ENCODE measurements around the gene SYT8. TPM values are rescaled to one million over a fixed set of nuclear protein-coding genes. Genes with fewer than 3 reads are reported as not detected.
"Not testable (repeated sequence)": the region's sequence is repeated elsewhere in the genome, so short reads cannot be mapped to it uniquely, and the experiment has no call there.

SYT8 gene
- polyA plus RNA-seq, 1 of the 3 experiments (the other 2 are of a cell fraction): not detected

DNA sequence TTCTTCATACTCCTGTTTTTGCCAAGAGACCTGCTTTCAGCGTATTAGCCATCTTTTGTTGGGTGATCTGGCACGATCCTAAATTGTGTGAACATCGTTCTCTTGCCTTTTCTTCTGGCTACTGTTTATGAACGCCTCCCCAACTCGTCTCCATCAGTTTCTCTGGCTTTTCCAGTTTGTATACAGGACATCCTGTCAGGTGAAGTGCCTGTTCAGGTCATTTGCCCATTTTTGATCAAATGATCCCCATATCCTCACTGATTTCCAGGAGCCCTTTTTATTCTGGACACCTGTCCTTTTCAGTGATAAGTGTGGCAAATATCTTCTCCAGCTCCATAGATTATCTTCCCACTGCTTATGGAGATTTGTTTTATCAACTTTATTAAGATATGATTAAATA is 22.5 kb upstream of the SYT8 start:
- H3K36me3 ChIP-seq (replicated peaks in 1 of 2; ENCODE audit: control insufficient read depth in 1 of 2, insufficient read depth in 2 of 2, low read length in 1 of 2): no peaks in the 10 kb centered on the region
- H3K27me3 ChIP-seq (ENCODE audit: insufficient read depth): no peaks in the 10 kb centered on the region; the same call in 1 of the 2 replicates
- TF ChIP-seq FOXJ3 (CRISPR knock-in tag; IDR thresholded peaks at IDR 0.05) (no peak), JUND (IDR thresholded peaks at IDR 0.05) (no peak), YY1 (IDR thresholded peaks at IDR 0.05; ENCODE audit: low read depth) (no peak), ELF1 (IDR thresholded peaks at IDR 0.05) (no peak), RAD21 (IDR thresholded peaks at IDR 0.05; ENCODE audit: low read length) (no peak), TCF12 (IDR thresholded peaks at IDR 0.05) (no peak)
- TF ChIP-seq, protein P1, sequence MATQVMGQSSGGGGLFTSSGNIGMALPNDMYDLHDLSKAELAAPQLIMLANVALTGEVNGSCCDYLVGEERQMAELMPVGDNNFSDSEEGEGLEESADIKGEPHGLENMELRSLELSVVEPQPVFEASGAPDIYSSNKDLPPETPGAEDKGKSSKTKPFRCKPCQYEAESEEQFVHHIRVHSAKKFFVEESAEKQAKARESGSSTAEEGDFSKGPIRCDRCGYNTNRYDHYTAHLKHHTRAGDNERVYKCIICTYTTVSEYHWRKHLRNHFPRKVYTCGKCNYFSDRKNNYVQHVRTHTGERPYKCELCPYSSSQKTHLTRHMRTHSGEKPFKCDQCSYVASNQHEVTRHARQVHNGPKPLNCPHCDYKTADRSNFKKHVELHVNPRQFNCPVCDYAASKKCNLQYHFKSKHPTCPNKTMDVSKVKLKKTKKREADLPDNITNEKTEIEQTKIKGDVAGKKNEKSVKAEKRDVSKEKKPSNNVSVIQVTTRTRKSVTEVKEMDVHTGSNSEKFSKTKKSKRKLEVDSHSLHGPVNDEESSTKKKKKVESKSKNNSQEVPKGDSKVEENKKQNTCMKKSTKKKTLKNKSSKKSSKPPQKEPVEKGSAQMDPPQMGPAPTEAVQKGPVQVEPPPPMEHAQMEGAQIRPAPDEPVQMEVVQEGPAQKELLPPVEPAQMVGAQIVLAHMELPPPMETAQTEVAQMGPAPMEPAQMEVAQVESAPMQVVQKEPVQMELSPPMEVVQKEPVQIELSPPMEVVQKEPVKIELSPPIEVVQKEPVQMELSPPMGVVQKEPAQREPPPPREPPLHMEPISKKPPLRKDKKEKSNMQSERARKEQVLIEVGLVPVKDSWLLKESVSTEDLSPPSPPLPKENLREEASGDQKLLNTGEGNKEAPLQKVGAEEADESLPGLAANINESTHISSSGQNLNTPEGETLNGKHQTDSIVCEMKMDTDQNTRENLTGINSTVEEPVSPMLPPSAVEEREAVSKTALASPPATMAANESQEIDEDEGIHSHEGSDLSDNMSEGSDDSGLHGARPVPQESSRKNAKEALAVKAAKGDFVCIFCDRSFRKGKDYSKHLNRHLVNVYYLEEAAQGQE (IDR thresholded peaks at IDR 0.05; ENCODE audit: low read depth, low read length): no peak
- TF ChIP-seq, protein P2, sequence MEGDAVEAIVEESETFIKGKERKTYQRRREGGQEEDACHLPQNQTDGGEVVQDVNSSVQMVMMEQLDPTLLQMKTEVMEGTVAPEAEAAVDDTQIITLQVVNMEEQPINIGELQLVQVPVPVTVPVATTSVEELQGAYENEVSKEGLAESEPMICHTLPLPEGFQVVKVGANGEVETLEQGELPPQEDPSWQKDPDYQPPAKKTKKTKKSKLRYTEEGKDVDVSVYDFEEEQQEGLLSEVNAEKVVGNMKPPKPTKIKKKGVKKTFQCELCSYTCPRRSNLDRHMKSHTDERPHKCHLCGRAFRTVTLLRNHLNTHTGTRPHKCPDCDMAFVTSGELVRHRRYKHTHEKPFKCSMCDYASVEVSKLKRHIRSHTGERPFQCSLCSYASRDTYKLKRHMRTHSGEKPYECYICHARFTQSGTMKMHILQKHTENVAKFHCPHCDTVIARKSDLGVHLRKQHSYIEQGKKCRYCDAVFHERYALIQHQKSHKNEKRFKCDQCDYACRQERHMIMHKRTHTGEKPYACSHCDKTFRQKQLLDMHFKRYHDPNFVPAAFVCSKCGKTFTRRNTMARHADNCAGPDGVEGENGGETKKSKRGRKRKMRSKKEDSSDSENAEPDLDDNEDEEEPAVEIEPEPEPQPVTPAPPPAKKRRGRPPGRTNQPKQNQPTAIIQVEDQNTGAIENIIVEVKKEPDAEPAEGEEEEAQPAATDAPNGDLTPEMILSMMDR (IDR thresholded peaks at IDR 0.05): no peak
- no peaks in the 10 kb centered on the region for H3K79me2 ChIP-seq (ENCODE audit: insufficient read depth)
- CTCF ChIA-PET: interaction anchor here (5.7 kb wide), 1 partner anchor 119 kb away, joined by 26 read pairs; no protein-coding TSS in a partner anchor
- no peak overlapping the region for H3K4me2 ChIP-seq
- H4K20me1 ChIP-seq (ENCODE audit: insufficient read depth): no peaks in the 10 kb centered on the region
- H3F3A ChIP-seq (replicated peaks; ENCODE audit: insufficient read depth): no peaks in the 10 kb centered on the region
- H2AFZ ChIP-seq (ENCODE audit: low read depth): no peak overlapping the region
- POLR2A ChIA-PET: no interaction called here
- 42% methylated on average over 5 of the region's 5 CpGs for WGBS (ENCODE audit: low lambda C conversion rate)
- H3K4me1 ChIP-seq (ENCODE audit: control insufficient read depth in 1 of 2, insufficient read depth in 2 of 2, low read depth in 1 of 2, low read length in 1 of 2): no peaks in the 10 kb centered on the region
- DNase-seq: no peak
- H3K4me3 ChIP-seq (ENCODE audit: low read depth in 2 of 2, low read length in 1 of 2): no peak overlapping the region
- H3K9ac ChIP-seq: no peak overlapping the region
- H3K9me3 ChIP-seq: no peaks in the 10 kb centered on the region
- no peaks in the 10 kb centered on the region for H3K9me2 ChIP-seq
- H3K27ac ChIP-seq (ENCODE audit: low read depth in 2 of 2, low read length in 1 of 2): no peak overlapping the region

DNA sequence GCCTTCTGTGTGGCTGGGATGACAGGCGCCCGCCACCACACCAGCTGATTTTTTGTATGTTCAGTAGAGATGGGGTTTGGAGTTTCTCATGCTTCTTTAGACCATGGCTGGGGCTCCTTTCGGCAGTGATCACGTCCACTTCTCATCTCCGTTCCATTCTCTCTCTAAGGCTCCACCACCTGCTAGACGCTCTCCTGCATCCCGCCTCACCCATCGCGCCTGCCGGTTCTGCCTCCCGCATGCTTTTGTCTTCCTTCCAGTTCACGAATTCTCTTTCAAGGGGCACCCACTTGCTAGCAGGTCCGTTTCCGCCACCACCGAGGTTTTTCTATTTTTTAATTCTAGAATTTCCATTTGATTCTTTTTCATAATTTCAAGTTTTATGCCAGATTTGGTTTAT is 22.0 kb upstream of the SYT8 start:
- Histone ChIP-seq H2AFZ (ENCODE audit: low read depth) (no peak overlapping the region), H3K4me1 (ENCODE audit: control insufficient read depth in 1 of 2, insufficient read depth in 2 of 2, low read depth in 1 of 2, low read length in 1 of 2) (no peaks in the 10 kb centered on the region), H3K36me3 (replicated peaks in 1 of 2; ENCODE audit: control insufficient read depth in 1 of 2, insufficient read depth in 2 of 2, low read length in 1 of 2) (no peaks in the 10 kb centered on the region), H3F3A (replicated peaks; ENCODE audit: insufficient read depth) (no peaks in the 10 kb centered on the region), H3K79me2 (ENCODE audit: insufficient read depth) (no peaks in the 10 kb centered on the region), H3K9me3 (no peaks in the 10 kb centered on the region), H3K27ac (ENCODE audit: low read depth in 2 of 2, low read length in 1 of 2) (no peak overlapping the region), H3K27me3 (ENCODE audit: insufficient read depth) (no peaks in the 10 kb centered on the region; the same call in 1 of the 2 replicates), H4K20me1 (ENCODE audit: insufficient read depth) (no peaks in the 10 kb centered on the region), H3K9me2 (no peaks in the 10 kb centered on the region), H3K9ac (no peak overlapping the region), H3K4me3 (ENCODE audit: low read depth in 2 of 2, low read length in 1 of 2) (no peak overlapping the region), H3K4me2 (no peak overlapping the region)
- POLR2A ChIA-PET: interaction anchor here (0.6 kb wide), 1 partner anchor 101 kb away, joined by 3 read pairs; no protein-coding TSS in a partner anchor
- DNase-seq: no peak
- WGBS (ENCODE audit: low lambda C conversion rate): 77% methylated on average over 15 of the region's 15 CpGs
- CTCF ChIA-PET: interaction anchor here (5.7 kb wide), 1 partner anchor 119 kb away, joined by 26 read pairs; no protein-coding TSS in a partner anchor
- TF ChIP-seq EP300 (IDR thresholded peaks at IDR 0.05; ENCODE audit: borderline replicate concordance in 1 of 2, low read depth in 1 of 2, low read length in 1 of 2) (no peak), RFX5 (IDR thresholded peaks at IDR 0.05; ENCODE audit: low read length) (no peak)
- TF ChIP-seq, protein P3, sequence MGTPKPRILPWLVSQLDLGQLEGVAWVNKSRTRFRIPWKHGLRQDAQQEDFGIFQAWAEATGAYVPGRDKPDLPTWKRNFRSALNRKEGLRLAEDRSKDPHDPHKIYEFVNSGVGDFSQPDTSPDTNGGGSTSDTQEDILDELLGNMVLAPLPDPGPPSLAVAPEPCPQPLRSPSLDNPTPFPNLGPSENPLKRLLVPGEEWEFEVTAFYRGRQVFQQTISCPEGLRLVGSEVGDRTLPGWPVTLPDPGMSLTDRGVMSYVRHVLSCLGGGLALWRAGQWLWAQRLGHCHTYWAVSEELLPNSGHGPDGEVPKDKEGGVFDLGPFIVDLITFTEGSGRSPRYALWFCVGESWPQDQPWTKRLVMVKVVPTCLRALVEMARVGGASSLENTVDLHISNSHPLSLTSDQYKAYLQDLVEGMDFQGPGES (IDR thresholded peaks at IDR 0.05; ENCODE audit: low read depth, low read length): no peak

DNA sequence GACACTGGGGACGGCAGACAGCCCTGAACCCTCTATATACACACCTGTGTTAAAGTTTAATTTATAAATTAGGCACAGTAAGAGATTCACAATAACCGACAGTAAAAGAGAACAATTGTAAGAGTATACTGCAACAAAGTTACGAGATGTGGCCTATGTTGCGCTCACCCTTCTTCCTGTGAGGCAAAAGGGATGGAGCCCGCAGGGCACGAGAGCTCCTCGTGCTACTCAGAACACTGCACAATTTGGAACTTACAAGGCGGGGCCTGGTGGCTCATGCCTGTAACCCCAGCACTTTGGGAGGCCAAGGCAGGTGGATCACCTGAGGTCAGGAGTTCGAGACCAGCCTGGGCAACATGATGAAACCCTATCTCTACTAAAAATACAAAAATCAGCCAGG is 21.4 kb upstream of the SYT8 start:
- not testable (repeated sequence) for H3K4me1 ChIP-seq (ENCODE audit: control insufficient read depth in 1 of 2, insufficient read depth in 2 of 2, low read depth in 1 of 2, low read length in 1 of 2); H3K27ac ChIP-seq (ENCODE audit: low read depth in 2 of 2, low read length in 1 of 2); H3K4me3 ChIP-seq (ENCODE audit: low read depth in 2 of 2, low read length in 1 of 2); H3K27me3 ChIP-seq (ENCODE audit: insufficient read depth); DNase-seq; H3K79me2 ChIP-seq (ENCODE audit: insufficient read depth); H3F3A ChIP-seq (replicated peaks; ENCODE audit: insufficient read depth); H3K36me3 ChIP-seq (replicated peaks in 1 of 2; ENCODE audit: control insufficient read depth in 1 of 2, insufficient read depth in 2 of 2, low read length in 1 of 2); H3K9ac ChIP-seq; H3K4me2 ChIP-seq; H3K9me3 ChIP-seq; H3K9me2 ChIP-seq; H2AFZ ChIP-seq (ENCODE audit: low read depth); H4K20me1 ChIP-seq (ENCODE audit: insufficient read depth)
- 45% methylated on average over 9 of the region's 9 CpGs for WGBS (ENCODE audit: low lambda C conversion rate)
- CTCF ChIA-PET: interaction anchor here (5.7 kb wide), 1 partner anchor 120 kb away, joined by 26 read pairs; no protein-coding TSS in a partner anchor
- POLR2A ChIA-PET: interaction anchor here (0.6 kb wide), 1 partner anchor 101 kb away, joined by 3 read pairs; no protein-coding TSS in a partner anchor
